ENCODE results near the gene FAM3C. TPM values are rescaled to one million over a fixed set of nuclear protein-coding genes. Genes with fewer than 3 reads are reported as not detected.

The FAM3C gene
- polyA plus RNA-seq, 1 donor = 76.2 TPM

Other genes with a start within 250 kb of the FAM3C start
- 0.32 TPM for gene WNT16, start 67.3 kb downstream of the FAM3C start, polyA plus RNA-seq (ENCODE audit: insufficient read length)